NCI-H2196 (cell line): ENCODE measurements around the gene ZNF32.

Source experiments
- DNase-seq: peaks from one replicate; lab custom pipeline; 2025; ENCODE audit not compliant: unreplicated experiment; lab: John Stamatoyannopoulos, UW

ZNF32 gene

DNA sequence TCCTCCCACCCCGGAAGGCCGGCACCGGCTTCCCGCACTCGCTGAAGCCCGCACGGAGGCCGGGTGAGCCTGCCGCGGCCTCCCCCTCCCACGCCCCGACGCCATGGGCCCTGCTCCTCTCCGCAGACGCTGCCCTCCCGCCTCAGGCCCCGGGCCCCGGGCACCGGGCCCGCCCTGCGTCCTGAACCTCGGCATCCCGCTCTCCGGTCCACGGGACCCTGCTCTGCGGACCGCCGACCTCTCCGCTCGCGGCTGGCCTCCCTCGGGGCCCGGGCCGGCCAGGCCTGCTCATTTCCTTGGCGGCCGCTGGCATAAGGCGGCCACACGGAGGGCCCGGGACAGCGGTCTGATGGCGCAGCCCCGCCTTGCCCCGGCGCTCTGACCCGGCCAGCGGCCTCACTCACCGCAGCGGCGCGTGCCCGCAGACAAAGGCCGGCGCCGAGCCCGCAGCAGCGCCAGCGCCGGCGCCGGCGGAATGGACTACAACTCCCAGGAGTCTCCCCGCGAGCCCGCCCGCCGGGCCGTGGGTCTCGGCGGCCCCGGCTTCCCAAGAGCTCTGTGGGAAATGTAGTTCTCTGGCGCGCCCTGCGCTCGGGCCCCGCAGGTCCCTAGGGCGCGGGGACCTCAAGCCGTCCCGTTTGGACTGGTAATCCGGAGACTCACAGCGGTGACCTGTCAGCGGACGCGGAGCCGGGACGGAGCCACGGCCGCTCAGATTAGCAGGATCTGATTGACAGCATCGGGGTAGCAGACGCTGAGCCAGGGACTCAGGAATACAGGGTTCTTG lies at the start of gene ZNF32:
Gene ZNF32 (minus strand): TSS at position 484 of the 787 bp plus-strand sequence. CDS start 2,748 bp downstream, outside the sequence.
- peak; percentile 66 for DNase-seq

DNA sequence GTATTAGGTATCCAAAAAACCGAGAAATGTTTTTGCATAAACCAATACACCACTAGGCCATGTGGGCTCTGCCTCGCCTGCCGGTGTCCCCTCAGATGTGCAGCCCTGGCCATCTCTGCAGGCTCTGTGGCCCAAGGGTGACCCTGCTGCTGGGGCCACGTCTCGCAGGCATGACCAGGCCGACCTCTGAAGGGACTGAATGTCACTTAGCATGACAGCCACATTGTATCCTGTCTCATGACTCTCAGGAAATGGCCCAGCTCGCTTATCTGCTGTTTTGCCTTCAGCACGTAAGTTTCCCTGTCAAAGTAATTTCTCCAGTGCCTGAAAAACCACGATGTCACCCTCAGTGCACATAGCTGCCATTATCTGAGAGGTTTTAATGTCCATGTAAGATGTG lies 49.5 kb upstream of the ZNF32 start:
- DNase-seq, result no peak

GRCh38 chr10:43696909-43697483 lies 48.3 kb upstream of the ZNF32 start:
- DNase-seq, result no peak

GRCh38 chr10:43695730-43696129 lies 47.0 kb upstream of the ZNF32 start:
- no peak for DNase-seq

GRCh38 chr10:43695321-43695720 lies 46.6 kb upstream of the ZNF32 start:
- no peak for DNase-seq

DNA sequence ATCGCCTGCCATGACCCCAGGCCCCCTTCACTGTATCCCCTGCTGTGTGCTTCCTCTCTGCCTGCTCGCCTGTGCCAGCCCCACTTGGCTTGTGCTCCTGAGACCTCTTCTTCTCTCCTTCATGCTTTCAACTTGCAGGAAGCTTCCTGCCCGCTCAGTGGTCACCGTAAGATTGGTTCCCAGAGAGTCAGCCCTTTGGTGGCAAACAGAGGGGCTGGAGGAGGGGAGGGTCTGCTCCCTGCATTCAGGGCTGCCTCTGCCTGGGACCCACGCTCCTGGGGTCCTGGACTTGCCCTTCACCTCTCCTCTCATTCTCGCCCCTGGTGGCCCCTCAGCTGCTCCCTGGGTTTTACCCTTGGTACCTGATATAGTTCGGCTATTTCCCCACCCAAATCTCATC lies 45.8 kb upstream of the ZNF32 start:
- no peak for DNase-seq

GRCh38 chr10:43693602-43694001 lies 44.9 kb upstream of the ZNF32 start:
- no peak for DNase-seq

GRCh38 chr10:43692051-43692825 lies 43.6 kb upstream of the ZNF32 start:
- DNase-seq, result no peak

DNA sequence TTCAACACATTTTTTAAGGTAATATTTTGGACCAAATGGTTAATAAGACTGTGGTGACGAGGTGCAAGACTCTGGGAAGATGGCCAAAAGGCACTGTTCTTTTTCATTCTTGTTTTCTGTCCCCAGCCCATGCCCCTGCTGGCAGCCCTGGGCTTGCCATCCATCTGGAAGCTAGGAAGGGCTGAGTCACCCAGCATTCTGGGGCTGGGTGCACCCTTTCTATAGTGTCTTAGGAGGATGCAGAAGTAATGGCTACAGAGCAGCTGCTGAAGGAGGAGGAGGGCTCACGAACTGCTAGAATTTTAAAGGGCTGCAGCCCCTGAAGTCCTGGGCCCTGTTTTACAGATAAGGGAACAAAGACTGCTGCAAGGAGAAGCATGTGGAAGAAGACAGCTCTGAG lies 42.8 kb upstream of the ZNF32 start:
- no peak for DNase-seq

GRCh38 chr10:43689955-43690771 lies 41.5 kb upstream of the ZNF32 start:
- peak; percentile 15 for DNase-seq

GRCh38 chr10:43689618-43689954 lies 40.9 kb upstream of the ZNF32 start:
- no peak for DNase-seq

- no peak for DNase-seq
These were observed 40.4 kb upstream of the ZNF32 start for GRCh38 chr10:43689007-43689491.

DNA sequence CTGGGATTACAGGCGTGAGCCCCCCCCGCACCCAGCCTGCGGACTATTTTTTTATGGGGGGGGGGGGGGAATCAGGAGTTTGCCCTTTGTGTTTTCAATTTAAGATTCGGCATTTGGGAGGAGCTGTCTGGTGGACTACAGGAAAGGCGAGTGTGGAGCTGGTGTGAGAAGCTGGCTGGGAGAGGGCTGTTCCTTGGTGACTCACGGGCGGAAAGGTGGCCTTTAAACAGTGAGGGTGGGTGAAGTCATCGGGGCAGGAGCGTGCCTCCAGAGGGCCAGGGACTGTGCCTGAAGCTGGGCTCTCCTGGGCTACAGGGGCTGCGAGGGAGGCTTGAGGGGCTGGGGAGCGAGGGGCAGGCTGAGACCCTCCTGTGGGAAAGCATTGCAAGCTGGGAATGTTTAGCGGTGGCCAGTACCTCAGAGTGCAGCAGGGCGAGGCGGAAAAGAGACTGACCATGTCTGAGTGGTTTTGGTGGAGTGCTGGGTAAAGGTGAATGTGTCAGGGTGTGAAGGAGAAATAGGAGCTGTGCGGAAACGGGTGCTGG lies 39.7 kb upstream of the ZNF32 start:
- no peak for DNase-seq

- DNase-seq, result no peak
These were observed 38.7 kb upstream of the ZNF32 start for GRCh38 chr10:43687373-43687772.

- DNase-seq, result no peak
These were observed 37.7 kb upstream of the ZNF32 start for GRCh38 chr10:43686414-43686813.

DNA sequence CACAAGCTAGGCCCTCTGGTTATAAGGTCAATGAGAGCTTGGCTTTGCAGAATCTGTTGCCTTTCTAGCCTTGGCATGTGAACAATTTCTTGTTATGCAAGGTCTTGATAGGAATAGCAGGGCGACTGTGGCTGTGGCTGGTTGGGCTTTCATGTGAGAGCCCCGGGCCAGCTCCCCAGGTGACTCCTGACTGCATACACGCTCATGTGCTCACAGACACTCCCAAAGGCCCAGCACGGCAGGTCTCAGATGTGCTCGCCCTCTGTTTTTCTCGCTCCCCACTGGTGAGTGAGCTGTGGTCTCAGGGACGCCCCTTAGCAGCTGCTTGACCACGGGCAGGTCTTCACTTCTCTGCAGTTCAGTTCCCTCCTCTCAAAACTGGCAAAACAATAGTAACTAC lies 37.1 kb upstream of the ZNF32 start:
- no peak for DNase-seq

DNA sequence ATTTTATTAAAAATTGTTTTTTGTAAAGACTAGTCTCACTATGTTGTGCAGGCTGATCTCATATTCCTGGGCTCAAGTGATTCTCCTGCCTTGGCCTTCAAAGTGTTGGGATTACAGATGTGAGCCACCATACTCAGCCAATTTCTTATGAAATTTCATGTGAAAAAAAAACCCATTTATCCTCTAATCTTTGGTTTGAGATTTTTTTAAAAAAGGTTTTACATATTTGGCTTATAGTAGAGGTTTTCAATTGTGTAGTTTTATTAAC lies 35.5 kb upstream of the ZNF32 start:
- DNase-seq, result no peak

DNA sequence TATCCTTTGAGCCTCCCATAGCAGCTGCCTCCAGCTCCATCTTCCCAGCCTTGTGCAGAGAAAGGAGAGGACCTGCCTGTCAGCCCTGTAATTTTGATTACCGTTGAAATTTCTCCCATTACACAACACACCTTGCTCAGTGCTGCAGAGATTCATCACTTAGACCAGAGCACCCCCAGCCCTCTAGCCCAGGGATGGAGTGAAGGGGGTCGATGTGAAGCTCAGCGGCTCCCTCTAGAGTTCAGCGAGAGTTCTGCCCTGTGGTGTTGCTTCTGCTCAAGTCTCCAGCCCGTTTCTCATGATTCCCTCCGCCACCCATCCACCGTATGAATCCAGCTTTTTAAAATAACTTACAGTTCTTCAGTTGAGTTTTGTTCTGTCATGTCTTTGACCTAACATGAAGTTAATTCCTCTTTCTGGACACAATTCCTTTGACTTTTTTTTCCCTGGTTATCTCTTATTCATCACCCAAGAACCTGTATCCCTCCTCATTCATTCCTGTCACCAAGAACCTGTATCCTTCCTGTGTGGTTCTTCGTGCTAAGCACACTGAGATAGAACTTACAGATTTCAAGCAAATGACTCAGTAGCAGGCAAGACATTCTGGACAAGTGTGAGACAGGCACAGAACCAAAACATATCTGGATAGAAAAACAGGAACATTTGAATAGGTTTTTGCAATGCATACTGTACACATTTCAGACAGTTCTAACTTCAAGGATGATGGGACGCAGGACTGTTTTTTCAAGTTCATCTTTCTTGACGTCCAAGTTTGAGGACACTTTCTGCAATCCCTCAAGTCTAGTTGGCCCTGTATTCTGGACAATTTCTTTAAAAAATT lies 35.0 kb upstream of the ZNF32 start:
- DNase-seq, result no peak

- DNase-seq, result no peak
These were observed 34.3 kb upstream of the ZNF32 start for GRCh38 chr10:43682956-43683355.

- DNase-seq, result no peak
These were observed 33.0 kb upstream of the ZNF32 start for GRCh38 chr10:43681721-43682120.
